Muscle layer of duodenum (tissue), 2 donors: Measurements from ENCODE around the gene PYGL.

Experiments
- H3K27ac ChIP-seq: one replicate; pipeline ENCODE4 v1.7.0; 2013; ENCODE audit warnings: mild to moderate bottlenecking, low read length
- H3K27me3 ChIP-seq: one replicate; pipeline ENCODE4 v1.7.0; 2013; ENCODE audit warnings: low read depth, mild to moderate bottlenecking, control low read depth, low read length
- H3K36me3 ChIP-seq, 2 donors: one replicate each; pipeline ENCODE4 v1.7.0; 2013; ENCODE audit warnings: low read length in 2 of 2, control low read depth in 1 of 2, mild to moderate bottlenecking in 1 of 2; ENCODE audit not compliant: insufficient read depth in 2 of 2, control insufficient read depth in 1 of 2
- H3K4me1 ChIP-seq, 2 donors: one replicate each; pipeline ENCODE4 v1.7.0; 2013; ENCODE audit warnings: low read length in 2 of 2, mild to moderate bottlenecking in 2 of 2, control low read depth in 1 of 2, moderate library complexity in 1 of 2; ENCODE audit not compliant: insufficient read depth in 2 of 2, control insufficient read depth in 1 of 2
- H3K4me3 ChIP-seq, 2 donors: one replicate each; pipeline ENCODE4 v1.7.0; 2013; ENCODE audit warnings: low read length in 2 of 2, low read depth in 1 of 2, mild to moderate bottlenecking in 1 of 2
- H3K9me3 ChIP-seq, 2 donors: one replicate each; pipeline ENCODE4 v1.7.0; 2013; ENCODE audit warnings: low read length in 2 of 2, control low read depth in 1 of 2, mild to moderate bottlenecking in 1 of 2; ENCODE audit not compliant: control insufficient read depth in 1 of 2
- donor health status: healthy.

The PYGL gene

GRCh38 chr14:50936016-50936340, 8.3 kb downstream of the PYGL start:
- H3K27me3 ChIP-seq: no peaks in the 10 kb centered on the region
- no peak overlapping the region for H3K27ac ChIP-seq
- H3K4me1 ChIP-seq: no peaks in the 10 kb centered on the region
- peaks cover 16 to 29% of the 10 kb centered on the region in 2 donors for H3K36me3 ChIP-seq
- no peaks in the 10 kb centered on the region for H3K9me3 ChIP-seq
- H3K4me3 ChIP-seq: no peak overlapping the region

GRCh38 chr14:50935126-50936015, 8.9 kb downstream of the PYGL start:
- no peaks in the 10 kb centered on the region for H3K27me3 ChIP-seq
- H3K36me3 ChIP-seq: peaks cover 17 to 35% of the 10 kb centered on the region in 2 donors
- no peak overlapping the region for H3K4me3 ChIP-seq
- no peaks in the 10 kb centered on the region for H3K9me3 ChIP-seq
- H3K4me1 ChIP-seq: no peaks in the 10 kb centered on the region
- H3K27ac ChIP-seq: no peak overlapping the region

- H3K9me3 ChIP-seq: no peaks in the 10 kb centered on the region
- H3K27me3 ChIP-seq: no peaks in the 10 kb centered on the region
- H3K27ac ChIP-seq: no peak overlapping the region
- H3K4me3 ChIP-seq: no peak overlapping the region
- peaks cover 19 to 52% of the 10 kb centered on the region in 2 donors for H3K36me3 ChIP-seq
- H3K4me1 ChIP-seq: no peaks in the 10 kb centered on the region
Measured at GRCh38 chr14:50932592-50933495, 11.4 kb downstream of the PYGL start.

GRCh38 chr14:50932156-50932555, 12.1 kb downstream of the PYGL start:
- Histone ChIP-seq H3K36me3 (peaks cover 23 to 55% of the 10 kb centered on the region in 2 donors), H3K4me1 (no peaks in the 10 kb centered on the region), H3K27ac (no peak overlapping the region), H3K4me3 (no peak overlapping the region), H3K9me3 (no peaks in the 10 kb centered on the region), H3K27me3 (no peaks in the 10 kb centered on the region)

GRCh38 chr14:50931559-50931958, 12.7 kb downstream of the PYGL start:
- no peak overlapping the region for H3K4me3 ChIP-seq
- H3K36me3 ChIP-seq: peaks cover 23 to 53% of the 10 kb centered on the region in 2 donors
- H3K27ac ChIP-seq: no peak overlapping the region
- no peaks in the 10 kb centered on the region for H3K9me3 ChIP-seq
- H3K27me3 ChIP-seq: no peaks in the 10 kb centered on the region
- H3K4me1 ChIP-seq: no peaks in the 10 kb centered on the region

- no peak overlapping the region for H3K4me3 ChIP-seq
- no peaks in the 10 kb centered on the region for H3K27me3 ChIP-seq
- H3K36me3 ChIP-seq: peaks cover 12 to 46% of the 10 kb centered on the region in 2 donors
- H3K27ac ChIP-seq: no peak overlapping the region
- no peaks in the 10 kb centered on the region for H3K4me1 ChIP-seq
- no peaks in the 10 kb centered on the region for H3K9me3 ChIP-seq
Measured at GRCh38 chr14:50929506-50929905, 14.8 kb downstream of the PYGL start.

GRCh38 chr14:50928002-50928635, 16.2 kb downstream of the PYGL start:
- Histone ChIP-seq H3K4me3 (no peak overlapping the region), H3K4me1 (no peaks in the 10 kb centered on the region), H3K27ac (no peak overlapping the region), H3K36me3 (peaks cover 12 to 48% of the 10 kb centered on the region in 2 donors), H3K27me3 (no peaks in the 10 kb centered on the region), H3K9me3 (no peaks in the 10 kb centered on the region)

- Histone ChIP-seq H3K27me3 (no peaks in the 10 kb centered on the region), H3K4me1 (no peaks in the 10 kb centered on the region), H3K4me3 (no peak overlapping the region), H3K27ac (no peak overlapping the region), H3K9me3 (no peaks in the 10 kb centered on the region), H3K36me3 (peaks cover 23 to 50% of the 10 kb centered on the region in 2 donors)
Measured at GRCh38 chr14:50926851-50927386, 17.4 kb downstream of the PYGL start.

- no peaks in the 10 kb centered on the region for H3K27me3 ChIP-seq
- no peaks in the 10 kb centered on the region for H3K4me1 ChIP-seq
- H3K9me3 ChIP-seq: no peaks in the 10 kb centered on the region
- H3K4me3 ChIP-seq: no peak overlapping the region
- peaks cover 16 to 48% of the 10 kb centered on the region in 2 donors for H3K36me3 ChIP-seq
- no peak overlapping the region for H3K27ac ChIP-seq
Measured at GRCh38 chr14:50924843-50925242, 19.4 kb downstream of the PYGL start.

GRCh38 chr14:50924236-50924635, 20.0 kb downstream of the PYGL start:
- Histone ChIP-seq H3K4me3 (no peak overlapping the region), H3K4me1 (no peaks in the 10 kb centered on the region), H3K9me3 (no peaks in the 10 kb centered on the region), H3K27ac (no peak overlapping the region), H3K36me3 (peaks cover 16 to 44% of the 10 kb centered on the region in 2 donors), H3K27me3 (no peaks in the 10 kb centered on the region)

GRCh38 chr14:50922803-50923202, 21.5 kb downstream of the PYGL start:
- H3K36me3 ChIP-seq: peaks cover 14 to 46% of the 10 kb centered on the region in 2 donors
- no peak overlapping the region for H3K27ac ChIP-seq
- H3K4me3 ChIP-seq: no peak overlapping the region
- no peaks in the 10 kb centered on the region for H3K9me3 ChIP-seq
- H3K27me3 ChIP-seq: no peaks in the 10 kb centered on the region
- H3K4me1 ChIP-seq: no peaks in the 10 kb centered on the region
